ENCODE data around the gene ALDH1B1. TPM values are rescaled to one million over a fixed set of nuclear protein-coding genes. Genes with fewer than 3 reads are reported as not detected.

ALDH1B1 gene
- total and polyA plus RNA-seq, 9 of the 15 experiments (the other 6 are each of a cell fraction or from before 2014, with no cell fraction given), result 8.6 to 46.5 (median 30.8) TPM

DNA sequence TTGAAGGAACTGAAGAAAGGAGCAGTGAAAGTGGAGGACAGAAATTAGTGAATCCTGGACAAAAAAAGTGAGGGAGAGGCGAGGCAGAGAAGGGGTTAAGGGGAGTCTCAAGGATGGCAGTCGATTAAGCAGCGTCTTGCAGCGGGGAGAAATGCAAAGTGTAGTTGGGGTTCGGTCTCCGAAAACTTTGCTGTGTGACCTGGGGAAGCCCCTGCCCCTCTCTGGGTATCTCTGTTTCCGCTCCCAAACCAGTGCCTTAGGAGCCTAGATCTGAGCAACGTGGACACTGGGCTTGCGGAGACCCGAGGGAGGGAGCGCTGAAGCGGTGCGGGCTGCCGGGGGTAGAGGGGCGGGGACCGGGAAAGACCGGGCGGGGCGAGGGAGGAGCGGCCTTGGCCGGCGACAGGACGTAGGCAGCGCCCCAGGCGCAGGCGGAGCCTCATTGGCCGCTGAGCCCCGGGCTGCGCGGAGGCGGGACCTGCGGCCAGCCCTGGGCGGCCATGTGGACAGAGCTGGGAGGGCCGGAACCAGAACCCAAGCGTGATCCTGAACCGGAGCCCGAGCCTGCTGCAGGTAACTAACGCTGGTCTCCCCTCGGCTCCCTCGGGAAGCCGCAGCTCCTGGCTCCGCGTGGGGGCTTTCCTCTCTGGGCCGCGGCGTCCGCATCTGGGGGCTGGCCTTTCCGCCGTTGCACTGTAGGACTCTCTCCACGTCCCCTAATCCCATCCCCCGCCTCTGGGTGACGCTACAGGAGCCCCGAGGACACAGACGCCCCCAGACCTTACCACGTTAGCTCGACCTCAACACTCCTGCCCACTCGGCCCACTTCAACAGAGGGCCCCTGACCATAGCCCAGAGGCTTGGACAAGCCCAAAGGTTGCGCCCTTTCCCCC lies at the start of gene ALDH1B1 (continued):
- TF ChIP-seq ZNF445 (CRISPR knock-in tag; IDR thresholded peaks at IDR 0.05; ENCODE audit: low read depth) (no peak), SMAD2 (IDR thresholded peaks at IDR 0.05; ENCODE audit: low read depth, low read length) (no peak), ZNF778 (CRISPR knock-in tag; IDR thresholded peaks at IDR 0.05) (no peak), JUND (IDR thresholded peaks at IDR 0.05; ENCODE audit: borderline replicate concordance, low read depth, low read length) (peak; percentile 23; the same call in 1 of the 2 replicates), JUND (tag; IDR thresholded peaks at IDR 0.05; ENCODE audit: borderline replicate concordance, low read depth, low read length) (peak; percentile 22; the same call in 2 of the 3 replicates), ZC3H4 (CRISPR knock-in tag; IDR thresholded peaks at IDR 0.05; ENCODE audit: borderline replicate concordance) (no peak), MAFG (tag; conservative IDR thresholded peaks at IDR 0.05) (no peak), GATAD2A (IDR thresholded peaks at IDR 0.05) (no peak), SMARCB1 (IDR thresholded peaks at IDR 0.05; ENCODE audit: insufficient read length, low read depth) (no peak), FUS (optimal IDR thresholded peaks at IDR 0.05; ENCODE audit: low read depth, low read length) (no peak), KLF1 (tag; IDR thresholded peaks at IDR 0.05) (no peak; the same call in 1 of the 2 replicates), WHSC1 (IDR thresholded peaks at IDR 0.05; ENCODE audit: low read length) (no peak), SRSF9 (IDR thresholded peaks at IDR 0.05; ENCODE audit: borderline replicate concordance, low read depth, low read length) (no peak), ZNF830 (CRISPR knock-in tag; IDR thresholded peaks at IDR 0.05) (no peak)
- TF ChIP-seq, protein P1, sequence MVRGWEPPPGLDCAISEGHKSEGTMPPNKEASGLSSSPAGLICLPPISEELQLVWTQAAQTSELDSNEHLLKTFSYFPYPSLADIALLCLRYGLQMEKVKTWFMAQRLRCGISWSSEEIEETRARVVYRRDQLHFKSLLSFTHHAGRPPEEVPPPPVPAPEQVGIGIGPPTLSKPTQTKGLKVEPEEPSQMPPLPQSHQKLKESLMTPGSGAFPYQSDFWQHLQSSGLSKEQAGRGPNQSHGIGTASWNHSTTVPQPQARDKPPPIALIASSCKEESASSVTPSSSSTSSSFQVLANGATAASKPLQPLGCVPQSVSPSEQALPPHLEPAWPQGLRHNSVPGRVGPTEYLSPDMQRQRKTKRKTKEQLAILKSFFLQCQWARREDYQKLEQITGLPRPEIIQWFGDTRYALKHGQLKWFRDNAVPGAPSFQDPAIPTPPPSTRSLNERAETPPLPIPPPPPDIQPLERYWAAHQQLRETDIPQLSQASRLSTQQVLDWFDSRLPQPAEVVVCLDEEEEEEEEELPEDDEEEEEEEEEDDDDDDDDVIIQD (CRISPR knock-in tag; IDR thresholded peaks at IDR 0.05), result no peak
- TF ChIP-seq, protein P2, sequence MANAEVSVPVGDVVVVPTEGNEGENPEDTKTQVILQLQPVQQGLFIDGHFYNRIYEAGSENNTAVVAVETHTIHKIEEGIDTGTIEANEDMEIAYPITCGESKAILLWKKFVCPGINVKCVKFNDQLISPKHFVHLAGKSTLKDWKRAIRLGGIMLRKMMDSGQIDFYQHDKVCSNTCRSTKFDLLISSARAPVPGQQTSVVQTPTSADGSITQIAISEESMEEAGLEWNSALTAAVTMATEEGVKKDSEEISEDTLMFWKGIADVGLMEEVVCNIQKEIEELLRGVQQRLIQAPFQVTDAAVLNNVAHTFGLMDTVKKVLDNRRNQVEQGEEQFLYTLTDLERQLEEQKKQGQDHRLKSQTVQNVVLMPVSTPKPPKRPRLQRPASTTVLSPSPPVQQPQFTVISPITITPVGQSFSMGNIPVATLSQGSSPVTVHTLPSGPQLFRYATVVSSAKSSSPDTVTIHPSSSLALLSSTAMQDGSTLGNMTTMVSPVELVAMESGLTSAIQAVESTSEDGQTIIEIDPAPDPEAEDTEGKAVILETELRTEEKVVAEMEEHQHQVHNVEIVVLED (CRISPR knock-in tag; IDR thresholded peaks at IDR 0.05), result peak; percentile 61
- TF ChIP-seq, protein P3, sequence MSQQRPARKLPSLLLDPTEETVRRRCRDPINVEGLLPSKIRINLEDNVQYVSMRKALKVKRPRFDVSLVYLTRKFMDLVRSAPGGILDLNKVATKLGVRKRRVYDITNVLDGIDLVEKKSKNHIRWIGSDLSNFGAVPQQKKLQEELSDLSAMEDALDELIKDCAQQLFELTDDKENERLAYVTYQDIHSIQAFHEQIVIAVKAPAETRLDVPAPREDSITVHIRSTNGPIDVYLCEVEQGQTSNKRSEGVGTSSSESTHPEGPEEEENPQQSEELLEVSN (IDR thresholded peaks at IDR 0.05; ENCODE audit: borderline replicate concordance in 1 of 2, extremely low read depth in 1 of 2, insufficient read depth in 1 of 2, insufficient read length in 1 of 2, low read depth in 1 of 2, low read length in 1 of 2, poor library complexity in 1 of 2, severe bottlenecking in 1 of 2), result peak; percentile 76 to 91
- TF ChIP-seq, protein P4, sequence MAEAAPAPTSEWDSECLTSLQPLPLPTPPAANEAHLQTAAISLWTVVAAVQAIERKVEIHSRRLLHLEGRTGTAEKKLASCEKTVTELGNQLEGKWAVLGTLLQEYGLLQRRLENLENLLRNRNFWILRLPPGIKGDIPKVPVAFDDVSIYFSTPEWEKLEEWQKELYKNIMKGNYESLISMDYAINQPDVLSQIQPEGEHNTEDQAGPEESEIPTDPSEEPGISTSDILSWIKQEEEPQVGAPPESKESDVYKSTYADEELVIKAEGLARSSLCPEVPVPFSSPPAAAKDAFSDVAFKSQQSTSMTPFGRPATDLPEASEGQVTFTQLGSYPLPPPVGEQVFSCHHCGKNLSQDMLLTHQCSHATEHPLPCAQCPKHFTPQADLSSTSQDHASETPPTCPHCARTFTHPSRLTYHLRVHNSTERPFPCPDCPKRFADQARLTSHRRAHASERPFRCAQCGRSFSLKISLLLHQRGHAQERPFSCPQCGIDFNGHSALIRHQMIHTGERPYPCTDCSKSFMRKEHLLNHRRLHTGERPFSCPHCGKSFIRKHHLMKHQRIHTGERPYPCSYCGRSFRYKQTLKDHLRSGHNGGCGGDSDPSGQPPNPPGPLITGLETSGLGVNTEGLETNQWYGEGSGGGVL (CRISPR knock-in tag; IDR thresholded peaks at IDR 0.05), result no peak
- TF ChIP-seq, protein P5, sequence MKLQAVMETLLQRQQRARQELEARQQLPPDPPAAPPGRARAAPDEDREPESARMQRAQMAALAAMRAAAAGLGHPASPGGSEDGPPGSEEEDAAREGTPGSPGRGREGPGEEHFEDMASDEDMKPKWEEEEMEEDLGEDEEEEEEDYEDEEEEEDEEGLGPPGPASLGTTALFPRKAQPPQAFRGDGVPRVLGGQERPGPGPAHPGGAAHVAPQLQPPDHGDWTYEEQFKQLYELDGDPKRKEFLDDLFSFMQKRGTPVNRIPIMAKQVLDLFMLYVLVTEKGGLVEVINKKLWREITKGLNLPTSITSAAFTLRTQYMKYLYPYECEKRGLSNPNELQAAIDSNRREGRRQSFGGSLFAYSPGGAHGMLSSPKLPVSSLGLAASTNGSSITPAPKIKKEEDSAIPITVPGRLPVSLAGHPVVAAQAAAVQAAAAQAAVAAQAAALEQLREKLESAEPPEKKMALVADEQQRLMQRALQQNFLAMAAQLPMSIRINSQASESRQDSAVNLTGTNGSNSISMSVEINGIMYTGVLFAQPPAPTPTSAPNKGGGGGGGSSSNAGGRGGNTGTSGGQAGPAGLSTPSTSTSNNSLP (IDR thresholded peaks at IDR 0.05; ENCODE audit: borderline replicate concordance, low read depth, low read length), result no peak
